Progenitor cell of endocrine pancreas (in vitro differentiated cells): ENCODE results near the gene GP1BA. TPM values are rescaled to one million over a fixed set of nuclear protein-coding genes. Genes with fewer than 3 reads are reported as not detected.

Experiments
- DNase-seq: peaks from one replicate; pipeline ENCODE4 v3.0.0; 2021; ENCODE audit warnings: low spot score; ENCODE audit not compliant: unreplicated experiment
- H3K27ac Mint-ChIP-seq: 2 replicates; pipeline ENCODE4 v1.8.0; 2021; ENCODE audit warnings: mild to moderate bottlenecking, moderate library complexity, mixed read lengths
- H3K27me3 Mint-ChIP-seq: 2 replicates; pipeline ENCODE4 v1.8.0; 2021; ENCODE audit warnings: mixed read lengths
- H3K36me3 Mint-ChIP-seq: 2 replicates; pipeline ENCODE4 v1.8.0; 2022; ENCODE audit warnings: mixed read lengths; ENCODE audit not compliant: insufficient read depth
- H3K4me1 Mint-ChIP-seq: 2 replicates; pipeline ENCODE4 v1.8.0; 2021; ENCODE audit warnings: low read depth, mixed read lengths
- H3K4me3 Mint-ChIP-seq: 2 replicates; pipeline ENCODE4 v1.8.0; 2021; ENCODE audit warnings: low read depth, mild to moderate bottlenecking, moderate library complexity, mixed read lengths
- H3K9me3 Mint-ChIP-seq: 2 replicates; pipeline ENCODE4 v1.8.0; 2021; ENCODE audit warnings: low read depth, mixed read lengths
- CTCF ChIP-seq: fragments of 200-600 bp; sonication (generic); IDR thresholded peaks from one replicate; pipeline ENCODE4 v1.5.0; 2021; ENCODE audit warnings: antibody characterized with exemption, mild to moderate bottlenecking; ENCODE audit not compliant: unreplicated experiment
- total RNA-seq: library from RNA; stranded (reverse); gene quantifications from 2 replicates; pipeline ENCODE4 v1.2.1, GENCODE V29; 2021

GP1BA gene
- total RNA-seq, 1 donor from 2014 or later, result not detected

GRCh38 chr17:4896332-4897197 is 35.5 kb upstream of the GP1BA start:
- H3K27me3 Mint-ChIP-seq, result peaks cover 9% of the 10 kb centered on the region
- H3K9me3 Mint-ChIP-seq, result no peaks in the 10 kb centered on the region
- no peak overlapping the region for H3K27ac Mint-ChIP-seq
- DNase-seq, result no peak
- no peak overlapping the region for H3K4me3 Mint-ChIP-seq
- H3K36me3 Mint-ChIP-seq, result peaks cover 6% of the 10 kb centered on the region
- H3K4me1 Mint-ChIP-seq, result no peaks in the 10 kb centered on the region
- TF ChIP-seq CTCF, result no peak

- H3K9me3 Mint-ChIP-seq, result no peaks in the 10 kb centered on the region
- no peak for TF ChIP-seq CTCF
- H3K4me1 Mint-ChIP-seq, result no peaks in the 10 kb centered on the region
- no peak for DNase-seq
- H3K4me3 Mint-ChIP-seq, result no peak overlapping the region
- H3K36me3 Mint-ChIP-seq, result peaks cover 6% of the 10 kb centered on the region
- H3K27ac Mint-ChIP-seq, result no peak overlapping the region
- H3K27me3 Mint-ChIP-seq, result peaks cover 10% of the 10 kb centered on the region
These were observed 34.8 kb upstream of the GP1BA start for GRCh38 chr17:4897198-4897687.

GRCh38 chr17:4897785-4898184 is 34.3 kb upstream of the GP1BA start:
- Mint-ChIP-seq H3K4me1 (no peaks in the 10 kb centered on the region), H3K36me3 (peaks cover 6% of the 10 kb centered on the region), H3K27ac (no peak overlapping the region), H3K9me3 (no peaks in the 10 kb centered on the region), H3K4me3 (no peak overlapping the region), H3K27me3 (peaks cover 15% of the 10 kb centered on the region)
- TF ChIP-seq CTCF, result no peak
- no peak for DNase-seq

GRCh38 chr17:4898351-4898750 is 33.7 kb upstream of the GP1BA start:
- Mint-ChIP-seq H3K27me3 (peaks cover 18% of the 10 kb centered on the region), H3K4me1 (peaks cover 1% of the 10 kb centered on the region), H3K4me3 (peak overlapping the region; percentile 56), H3K36me3 (peaks cover 6% of the 10 kb centered on the region), H3K9me3 (no peaks in the 10 kb centered on the region), H3K27ac (peak overlapping the region; percentile 45)
- no peak for DNase-seq
- no peak for TF ChIP-seq CTCF

- H3K4me3 Mint-ChIP-seq, result peak overlapping the region; percentile 56
- no peak overlapping the region for H3K27ac Mint-ChIP-seq
- no peak for TF ChIP-seq CTCF
- H3K9me3 Mint-ChIP-seq, result no peaks in the 10 kb centered on the region
- DNase-seq, result no peak
- peaks cover 19% of the 10 kb centered on the region for H3K27me3 Mint-ChIP-seq
- peaks cover 6% of the 10 kb centered on the region for H3K36me3 Mint-ChIP-seq
- H3K4me1 Mint-ChIP-seq, result peaks cover 4% of the 10 kb centered on the region
These were observed 33.1 kb upstream of the GP1BA start for GRCh38 chr17:4898927-4899326.
